Transverse colon (tissue), 4 donors: ENCODE data around the gene ILF2. TPM values are rescaled to one million over a fixed set of nuclear protein-coding genes. Genes with fewer than 3 reads are reported as not detected.

ENCODE experiments used
- DNase-seq: peaks from one replicate; pipeline ENCODE4 v3.0.0-alpha.2; 2019
- H3K27ac ChIP-seq, 4 donors: fragments of 200-600 bp; sonication (generic); 2 replicates each; pipeline ENCODE4 v1.5.1; 2016 to 2018; ENCODE audit warnings: inconsistent platforms in 4 of 4
- H3K27me3 ChIP-seq: fragments of 200-600 bp; sonication (generic); 2 replicates; pipeline ENCODE4 v1.5.1; 2017; ENCODE audit warnings: inconsistent platforms
- H3K36me3 ChIP-seq, 4 donors: fragments of 200-600 bp; sonication (generic); 2 replicates each; pipeline ENCODE4 v1.5.1; 2017 to 2019; ENCODE audit warnings: inconsistent platforms in 4 of 4
- H3K4me1 ChIP-seq, 4 donors: fragments of 200-600 bp; sonication (generic); 2 replicates each; pipeline ENCODE4 v1.5.1; 2017 to 2020; ENCODE audit warnings: inconsistent platforms in 4 of 4
- H3K4me3 ChIP-seq, 4 donors: fragments of 200-600 bp; sonication (generic); 1 replicate in 1 of 4; 2 replicates in 3 of 4; pipeline versions ENCODE4 v1.5.1 to v1.6.1; 2017 to 2019; ENCODE audit warnings: inconsistent platforms in 4 of 4
- H3K9me3 ChIP-seq, 2 donors: fragments of 200-600 bp; sonication (generic); 2 replicates each; pipeline ENCODE4 v1.5.1; 2017 to 2019; ENCODE audit warnings: inconsistent platforms in 2 of 2
- EP300 ChIP-seq: sonication (generic); formaldehyde crosslinking; IDR thresholded peaks from one replicate; pipeline ENCODE4 v1.6.1; 2017; ENCODE audit warnings: antibody characterized with exemption, low read depth
- POLR2A ChIP-seq: fragments of 450-650 bp; IDR thresholded peaks from one replicate; pipeline ENCODE4 v1.6.1; 2016; ENCODE audit warnings: antibody characterized with exemption, mild to moderate bottlenecking, moderate library complexity
- POLR2AphosphoS5 ChIP-seq, 3 donors: sonication (generic); formaldehyde crosslinking; IDR thresholded peaks; one replicate each; pipeline ENCODE4 v1.6.1; 2016; ENCODE audit warnings: antibody characterized with exemption in 3 of 3
- WGBS, 2 donors: methylation state at CpG; one replicate each; pipeline ENCODE4 v1.1.5; 2018; ENCODE audit warnings: low coverage in 1 of 2; 5-methylcytosine and 5-hydroxymethylcytosine counted together
- in situ Hi-C, 4 donors: fragments of 200-750 bp; cut with MboI; loops; one replicate each; pipeline versions ENCODE4 v1.15.0 to v1.15.1; 2017; ENCODE audit warnings: low sequenced_read_pairs in 3 of 4, low pct_ligation_motif_present in 1 of 4, low pct_unique_long_range_greater_than_20kb in 1 of 4
- intact Hi-C: fragments of 100-400 bp; cut with DNase I; formaldehyde crosslinking; loops from one replicate; pipeline ENCODE4 v1.15.1; 2023; ENCODE audit warnings: low total_unique reads
- total RNA-seq, 4 donors: library from RNA; depleted of rRNA; stranded (reverse); fragments of >200 nt; gene quantifications; one replicate each; pipeline ENCODE4 v1.1.0, GENCODE V29; 2016
- TF ChIP-seq, protein P1 (sequence below), 5 experiments: fragments of 200-600 bp in 3 of 5; fragments of 450-650 bp in 2 of 5; sonication (generic) in 3 of 5; IDR thresholded peaks; 1 replicate in 2 of 5; 2 replicates in 3 of 5; pipeline ENCODE4 v1.5.1; 2016 to 2017; ENCODE audit warnings: antibody characterized with exemption in 5 of 5, inconsistent platforms in 3 of 5, mild to moderate bottlenecking in 2 of 5, moderate library complexity in 1 of 5

Gene ILF2
- total RNA-seq, 4 donors from 2014 or later, result 16.5 to 102 (median 66.5) TPM

GRCh38 chr1:153614906-153615305 is 55.9 kb downstream of the ILF2 start:
- no peak for DNase-seq
- intact Hi-C loops (loop anchor here (5.0 kb wide), 1 partner anchor 38 kb away; no protein-coding TSS in a partner anchor), in situ Hi-C loops (no loop called here)
- H3K4me1 ChIP-seq, result peaks cover 34 to 59% (median 44%) of the 10 kb centered on the region in 4 donors
- no peaks in the 10 kb centered on the region for H3K36me3 ChIP-seq
- TF ChIP-seq POLR2AphosphoS5 (IDR thresholded peaks at IDR 0.05), result no peak
- TF ChIP-seq, protein P1, sequence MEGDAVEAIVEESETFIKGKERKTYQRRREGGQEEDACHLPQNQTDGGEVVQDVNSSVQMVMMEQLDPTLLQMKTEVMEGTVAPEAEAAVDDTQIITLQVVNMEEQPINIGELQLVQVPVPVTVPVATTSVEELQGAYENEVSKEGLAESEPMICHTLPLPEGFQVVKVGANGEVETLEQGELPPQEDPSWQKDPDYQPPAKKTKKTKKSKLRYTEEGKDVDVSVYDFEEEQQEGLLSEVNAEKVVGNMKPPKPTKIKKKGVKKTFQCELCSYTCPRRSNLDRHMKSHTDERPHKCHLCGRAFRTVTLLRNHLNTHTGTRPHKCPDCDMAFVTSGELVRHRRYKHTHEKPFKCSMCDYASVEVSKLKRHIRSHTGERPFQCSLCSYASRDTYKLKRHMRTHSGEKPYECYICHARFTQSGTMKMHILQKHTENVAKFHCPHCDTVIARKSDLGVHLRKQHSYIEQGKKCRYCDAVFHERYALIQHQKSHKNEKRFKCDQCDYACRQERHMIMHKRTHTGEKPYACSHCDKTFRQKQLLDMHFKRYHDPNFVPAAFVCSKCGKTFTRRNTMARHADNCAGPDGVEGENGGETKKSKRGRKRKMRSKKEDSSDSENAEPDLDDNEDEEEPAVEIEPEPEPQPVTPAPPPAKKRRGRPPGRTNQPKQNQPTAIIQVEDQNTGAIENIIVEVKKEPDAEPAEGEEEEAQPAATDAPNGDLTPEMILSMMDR (IDR thresholded peaks at IDR 0.05), result no peak
- TF ChIP-seq EP300, result no peak
- no peak for TF ChIP-seq POLR2A
- WGBS, 2 donors, result 84% methylated on average over 7 of the region's 7 CpGs; no CpG with 5 or more reads in 1 of the 2 donors
- no peaks in the 10 kb centered on the region for H3K9me3 ChIP-seq
- peak overlapping the region; percentile 89 to 97 (median 92) for H3K27ac ChIP-seq
- H3K27me3 ChIP-seq, result no peaks in the 10 kb centered on the region
- peak overlapping the region in 2 of 4 donors; percentile 33 to 47 for H3K4me3 ChIP-seq

GRCh38 chr1:153614189-153614900 is 56.4 kb downstream of the ILF2 start:
- H3K9me3 ChIP-seq, result no peaks in the 10 kb centered on the region
- intact Hi-C loops, result loop anchor here (5.0 kb wide), 1 partner anchor 37 kb away; no protein-coding TSS in a partner anchor
- no peak for DNase-seq
- no peaks in the 10 kb centered on the region for H3K36me3 ChIP-seq
- H3K4me1 ChIP-seq, result peaks cover 38 to 65% (median 50%) of the 10 kb centered on the region in 4 donors
- WGBS, 2 donors, result 64% methylated on average over 2 of the region's 2 CpGs; no CpG with 5 or more reads in 1 of the 2 donors
- no peak overlapping the region for H3K4me3 ChIP-seq
- peak overlapping the region; percentile 89 to 97 (median 92) for H3K27ac ChIP-seq
- in situ Hi-C loops, result no loop called here
- TF ChIP-seq POLR2AphosphoS5 (IDR thresholded peaks at IDR 0.05), result peak in 1 of 3 donors; percentile 8
- TF ChIP-seq, protein P1 (IDR thresholded peaks at IDR 0.05), result no peak
- H3K27me3 ChIP-seq, result no peaks in the 10 kb centered on the region

DNA sequence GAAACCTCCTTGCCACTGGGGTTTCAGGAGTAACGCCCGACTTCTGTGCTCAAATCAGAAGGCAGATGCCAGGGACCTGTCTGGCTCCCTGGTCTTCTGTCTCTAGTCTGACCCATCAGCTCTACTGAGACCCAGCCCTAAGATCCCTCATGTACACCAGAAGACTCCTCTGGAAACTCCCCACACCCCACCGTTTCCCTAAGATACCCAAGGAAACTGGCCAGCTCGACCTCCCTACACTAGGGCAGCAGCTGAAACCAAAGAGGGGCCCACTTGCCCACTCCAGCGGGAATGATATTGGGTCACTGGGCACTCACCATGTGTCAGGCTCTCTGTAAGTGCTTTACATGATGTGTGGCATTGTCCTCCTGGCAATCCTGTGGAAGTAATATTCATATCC is 57.4 kb downstream of the ILF2 start:
- no peak for TF ChIP-seq EP300
- TF ChIP-seq, protein P1 (IDR thresholded peaks at IDR 0.05), result no peak
- no peak for TF ChIP-seq POLR2A
- no peak for TF ChIP-seq POLR2AphosphoS5 (IDR thresholded peaks at IDR 0.05)
- H3K27me3 ChIP-seq, result no peaks in the 10 kb centered on the region
- no peaks in the 10 kb centered on the region for H3K9me3 ChIP-seq
- 52% methylated on average over 5 of the region's 5 CpGs; no CpG with 5 or more reads in 1 of the 2 donors for WGBS, 2 donors
- peaks cover 40 to 73% (median 55%) of the 10 kb centered on the region in 4 donors for H3K4me1 ChIP-seq
- no peaks in the 10 kb centered on the region for H3K36me3 ChIP-seq
- DNase-seq, result no peak
- in situ Hi-C loops (no loop called here), intact Hi-C loops (loop anchor here (5.0 kb wide), 1 partner anchor 36 kb away; no protein-coding TSS in a partner anchor)
- peak overlapping the region; percentile 89 to 97 (median 92) for H3K27ac ChIP-seq
- H3K4me3 ChIP-seq, result peak overlapping the region in 3 of 4 donors; percentile 53 to 62 (median 57)

GRCh38 chr1:153612755-153613331 is 58.0 kb downstream of the ILF2 start, which contains the start of gene S100A16:
TSS of gene S100A16 (minus strand) at chr1:153613137. CDS start at chr1:153608151, 4,986 bp downstream.
- WGBS, 2 donors, result 18% methylated on average over 9 of the region's 9 CpGs; no CpG with 5 or more reads in 1 of the 2 donors
- in situ Hi-C loops (no loop called here), intact Hi-C loops (loop anchor here (5.0 kb wide), 1 partner anchor 36 kb away; no protein-coding TSS in a partner anchor)
- DNase-seq, result peak; percentile 91
- H3K27ac ChIP-seq, result peak within 1 kb of the TSS; percentile 89 to 97 (median 92)
- TF ChIP-seq EP300, result no peak
- peak; percentile 95 to 98 (median 96) for TF ChIP-seq POLR2AphosphoS5 (IDR thresholded peaks at IDR 0.05)
- TF ChIP-seq POLR2A, result peak; percentile 97
- TF ChIP-seq, protein P1 (IDR thresholded peaks at IDR 0.05), result peak in 1 of 5 experiments; percentile 13
- H3K9me3 ChIP-seq, result no peaks in the 10 kb centered on the region
- H3K4me1 ChIP-seq, result peaks cover 45 to 79% (median 60%) of the 10 kb centered on the region in 4 donors
- H3K27me3 ChIP-seq, result no peaks in the 10 kb centered on the region
- peak within 1 kb of the TSS; percentile 53 to 69 (median 60) for H3K4me3 ChIP-seq
- no peaks in the 10 kb centered on the region for H3K36me3 ChIP-seq
